Brain pericyte (primary cell): ENCODE results near the gene SPATA9.
"Not testable (repeated sequence)": the region's sequence is repeated elsewhere in the genome, so short reads cannot be mapped to it uniquely, and the experiment has no call there.

Source experiments
- DNase-seq: peaks from one replicate; pipeline ENCODE4 v3.0.0-alpha.2; 2012; ENCODE audit warnings: low read depth, low spot score

Gene SPATA9

GRCh38 chr5:95717439-95717838 lies 34.6 kb upstream of the SPATA9 start:
- no peak for DNase-seq

- no peak for DNase-seq
Measured at GRCh38 chr5:95715799-95716461, 33.1 kb upstream of the SPATA9 start.

- DNase-seq: no peak
Measured at GRCh38 chr5:95713960-95714710, 31.3 kb upstream of the SPATA9 start.

GRCh38 chr5:95713246-95713645 lies 30.5 kb upstream of the SPATA9 start:
- DNase-seq: not testable (repeated sequence)

GRCh38 chr5:95712347-95712958 lies 29.7 kb upstream of the SPATA9 start:
- DNase-seq: no peak

GRCh38 chr5:95711501-95712346 lies 28.9 kb upstream of the SPATA9 start:
- DNase-seq: no peak

GRCh38 chr5:95710651-95711500 lies 28.1 kb upstream of the SPATA9 start:
- not testable (repeated sequence) for DNase-seq

- no peak for DNase-seq
Measured at GRCh38 chr5:95709967-95710650, 27.3 kb upstream of the SPATA9 start.

GRCh38 chr5:95708876-95709275 lies 26.1 kb upstream of the SPATA9 start:
- DNase-seq: no peak

GRCh38 chr5:95707534-95708188 lies 24.9 kb upstream of the SPATA9 start:
- not testable (repeated sequence) for DNase-seq

GRCh38 chr5:95707055-95707454 lies 24.3 kb upstream of the SPATA9 start:
- no peak for DNase-seq

GRCh38 chr5:95706196-95706595 lies 23.4 kb upstream of the SPATA9 start:
- not testable (repeated sequence) for DNase-seq

GRCh38 chr5:95704150-95704549 lies 21.4 kb upstream of the SPATA9 start:
- DNase-seq: no peak

GRCh38 chr5:95701074-95701473 lies 18.3 kb upstream of the SPATA9 start:
- no peak for DNase-seq

GRCh38 chr5:95699337-95699736 lies 16.5 kb upstream of the SPATA9 start:
- no peak for DNase-seq

GRCh38 chr5:95697781-95698681 lies 15.2 kb upstream of the SPATA9 start:
- no peak for DNase-seq

GRCh38 chr5:95690333-95690732 lies 7.5 kb upstream of the SPATA9 start:
- no peak for DNase-seq

GRCh38 chr5:95689680-95690079 lies 6.9 kb upstream of the SPATA9 start:
- no peak for DNase-seq

- no peak for DNase-seq
Measured at GRCh38 chr5:95686651-95687050, 3.9 kb upstream of the SPATA9 start.
